DMS114 treated with DMSO at 0.1 percent for 48 hours (cell line): ENCODE data around the gene PROSER2.

Experiments
- DNase-seq: peaks from one replicate; lab custom pipeline; 2025; ENCODE audit not compliant: unreplicated experiment; lab: John Stamatoyannopoulos, UW

The PROSER2 gene

DNA sequence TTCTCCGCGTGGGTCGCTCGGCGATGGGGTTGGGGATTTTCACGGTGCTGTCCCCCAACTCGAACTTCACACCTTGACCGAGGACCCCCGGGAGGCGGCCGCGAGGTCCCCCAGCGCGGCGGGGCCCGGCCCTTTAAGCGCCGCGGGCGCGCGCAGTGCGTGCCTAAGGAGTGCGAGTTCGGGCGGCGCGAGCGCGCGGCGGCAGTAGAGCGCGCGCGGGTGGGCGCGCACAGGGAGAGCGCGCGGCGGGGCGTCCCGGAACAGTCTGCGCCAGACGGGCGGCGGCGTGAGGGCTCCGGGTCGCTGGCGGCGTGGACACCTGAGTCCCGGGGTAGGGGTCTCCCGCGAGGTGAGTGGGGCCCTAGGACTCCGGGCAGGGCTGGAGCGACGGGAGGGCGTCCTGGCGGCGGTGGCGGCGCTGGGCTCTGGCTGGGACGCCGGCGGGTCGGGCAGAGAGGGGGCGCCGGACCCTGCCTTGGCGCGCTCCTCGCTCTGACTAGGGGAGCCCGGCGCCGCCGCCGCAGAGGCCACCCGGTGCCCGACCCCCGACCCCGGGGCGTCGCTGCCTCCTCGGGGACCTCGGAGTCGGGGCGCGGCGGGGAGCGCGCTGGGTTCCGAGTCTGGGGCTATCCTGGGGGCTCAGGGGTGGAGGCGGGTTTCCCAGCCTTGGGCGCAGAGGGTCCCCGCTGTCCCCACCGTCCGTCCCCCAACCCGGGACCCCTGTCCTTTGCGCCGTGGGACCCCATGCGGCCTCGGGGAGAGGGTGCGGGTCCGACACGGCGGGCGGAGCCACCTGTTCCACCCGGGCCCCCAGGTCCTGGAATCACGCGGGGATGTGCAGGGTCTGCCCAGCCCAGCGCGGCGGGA lies at the start of gene PROSER2:
Gene PROSER2 (plus strand): TSS at position 235 of the 867 bp plus-strand sequence. CDS start 28,722 bp downstream, outside the sequence.
- DNase-seq: peak; percentile 52

DNA sequence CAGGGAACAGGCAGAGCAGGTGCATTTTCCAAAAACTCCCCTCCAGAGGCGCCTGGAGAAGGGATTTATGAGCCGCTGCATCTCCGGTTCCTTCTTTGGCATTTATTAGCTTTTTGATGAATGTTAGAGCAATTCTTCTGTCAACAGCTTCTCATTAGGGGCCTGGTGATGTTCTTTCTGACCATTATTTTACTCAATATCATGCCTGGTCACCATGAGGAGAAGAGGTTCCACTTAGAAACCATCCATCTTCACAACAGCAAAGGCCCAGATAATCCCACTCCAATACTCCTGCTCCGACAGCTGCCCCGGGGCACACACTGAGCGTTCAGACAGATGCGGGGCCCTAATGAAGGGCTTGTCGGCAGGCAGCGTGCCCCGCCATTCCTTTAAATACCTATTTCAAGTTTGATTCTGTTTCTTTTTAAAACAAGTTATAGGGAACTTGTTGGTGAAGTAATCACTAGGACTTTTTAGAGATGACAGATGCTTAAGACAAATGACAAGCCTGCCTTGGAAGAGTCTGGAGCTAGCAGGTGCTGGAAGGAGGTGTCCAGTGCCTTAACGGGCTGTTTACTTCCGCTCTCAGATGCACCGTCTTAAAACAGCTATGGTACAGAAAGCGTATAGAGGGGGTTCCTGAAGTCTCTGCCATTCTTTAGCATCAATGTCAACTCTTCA lies 49.3 kb upstream of the PROSER2 start:
- no peak for DNase-seq

GRCh38 chr10:11775412-11775811 lies 47.7 kb upstream of the PROSER2 start:
- no peak for DNase-seq

DNA sequence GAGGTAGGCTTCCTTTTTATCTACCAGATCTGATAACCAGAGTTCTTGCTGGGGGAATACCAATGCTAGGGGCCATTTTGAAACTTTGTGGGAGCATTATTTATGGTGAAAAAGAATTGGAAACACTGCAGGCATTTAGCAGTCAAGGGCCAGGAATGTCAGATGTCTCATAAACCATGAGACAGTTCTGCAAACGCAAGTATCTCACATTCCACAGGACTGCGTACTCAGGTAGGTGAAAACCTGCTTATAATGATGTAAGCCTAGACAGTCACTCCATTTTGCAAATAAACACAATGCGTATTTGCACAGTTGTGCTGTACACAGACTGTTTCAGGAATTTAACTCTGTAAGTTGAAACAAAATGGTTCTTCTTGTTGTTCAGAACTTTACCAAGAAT lies 47.1 kb upstream of the PROSER2 start:
- no peak for DNase-seq

- no peak for DNase-seq
Observed at GRCh38 chr10:11781114-11781513, 42.0 kb upstream of the PROSER2 start.

DNA sequence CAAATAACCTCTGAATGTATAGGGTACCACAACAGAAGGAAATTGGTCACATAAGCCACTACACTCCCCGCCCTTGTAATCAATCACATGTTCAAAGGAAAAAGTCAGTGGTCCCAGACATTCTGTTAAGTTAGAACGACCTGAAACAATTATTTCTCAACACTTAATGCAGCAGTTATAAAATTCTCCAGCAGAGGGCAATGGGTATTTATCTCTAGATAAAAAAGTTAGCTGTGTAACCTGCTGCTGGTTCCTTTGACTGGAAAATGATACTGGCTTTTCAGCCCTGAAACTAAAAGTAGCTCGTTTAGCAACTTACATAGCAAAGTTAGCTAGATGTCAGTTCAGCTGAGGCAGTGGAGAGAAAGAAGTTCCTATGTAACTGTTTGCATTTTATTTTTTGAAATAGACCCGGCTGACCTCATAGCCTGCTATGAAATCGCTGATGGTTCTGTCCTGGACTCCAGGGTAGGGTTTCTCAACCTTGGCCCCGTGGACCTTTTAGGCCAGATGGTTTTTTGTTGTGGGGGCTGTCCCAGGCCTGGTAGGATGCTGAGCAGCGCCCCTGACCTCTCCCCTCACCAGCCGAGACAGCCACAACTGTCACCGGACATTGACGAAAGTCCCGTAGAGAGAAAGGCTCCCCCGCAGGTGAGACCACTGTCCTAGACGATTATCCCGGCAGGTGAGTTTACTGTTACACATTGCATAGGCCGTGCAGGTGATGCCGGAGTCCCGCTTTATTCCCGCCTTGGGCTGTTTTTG lies 40.2 kb upstream of the PROSER2 start:
- DNase-seq: peak; percentile 62

- no peak for DNase-seq
Observed at GRCh38 chr10:11783558-11783865, 39.6 kb upstream of the PROSER2 start.

- no peak for DNase-seq
Observed at GRCh38 chr10:11787374-11787773, 35.8 kb upstream of the PROSER2 start.

GRCh38 chr10:11787846-11788245 lies 35.3 kb upstream of the PROSER2 start:
- DNase-seq: no peak

DNA sequence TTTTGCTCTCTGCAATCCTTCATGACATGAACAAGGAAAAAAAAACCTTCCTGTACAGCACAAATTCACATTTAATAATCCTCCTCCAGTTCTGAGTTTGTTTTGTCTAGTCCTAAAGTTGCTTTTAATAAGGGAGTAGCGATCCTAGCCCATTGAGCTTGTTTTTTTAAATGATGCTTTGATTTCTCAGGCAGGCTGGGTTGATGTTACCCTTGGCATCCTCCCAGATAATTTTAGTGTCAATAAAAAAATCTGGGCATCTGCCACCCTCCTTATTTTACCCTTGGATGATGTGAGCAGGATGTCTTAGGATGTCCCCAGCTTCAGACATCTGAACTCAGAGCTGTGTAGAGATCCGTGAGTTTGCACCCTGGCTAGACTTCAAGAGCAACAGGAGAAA lies 33.9 kb upstream of the PROSER2 start:
- no peak for DNase-seq

- no peak for DNase-seq
Observed at GRCh38 chr10:11789956-11790355, 33.2 kb upstream of the PROSER2 start.

GRCh38 chr10:11793762-11794479 lies 29.2 kb upstream of the PROSER2 start:
- no peak for DNase-seq

DNA sequence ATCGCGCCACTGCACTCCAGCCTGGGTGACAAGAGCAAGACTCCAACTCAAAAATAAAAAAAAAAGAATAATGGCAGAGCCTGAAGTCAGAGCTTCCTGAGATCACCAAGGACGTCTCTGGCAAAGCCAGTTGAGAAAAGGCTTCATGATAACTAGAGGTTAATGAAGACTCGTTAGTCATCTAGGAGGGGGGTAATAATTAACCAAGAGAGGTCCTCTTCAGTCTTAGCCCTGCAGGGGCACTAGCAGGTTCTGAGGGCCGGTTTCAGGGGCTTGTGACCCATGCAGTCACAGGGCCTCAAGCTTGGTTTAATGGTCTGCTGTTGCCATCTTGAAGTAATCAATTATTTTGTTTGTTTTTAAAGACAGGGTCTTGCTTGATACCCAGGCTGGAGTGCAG lies 28.6 kb upstream of the PROSER2 start:
- no peak for DNase-seq

GRCh38 chr10:11795101-11795920 lies 27.8 kb upstream of the PROSER2 start:
- no peak for DNase-seq

DNA sequence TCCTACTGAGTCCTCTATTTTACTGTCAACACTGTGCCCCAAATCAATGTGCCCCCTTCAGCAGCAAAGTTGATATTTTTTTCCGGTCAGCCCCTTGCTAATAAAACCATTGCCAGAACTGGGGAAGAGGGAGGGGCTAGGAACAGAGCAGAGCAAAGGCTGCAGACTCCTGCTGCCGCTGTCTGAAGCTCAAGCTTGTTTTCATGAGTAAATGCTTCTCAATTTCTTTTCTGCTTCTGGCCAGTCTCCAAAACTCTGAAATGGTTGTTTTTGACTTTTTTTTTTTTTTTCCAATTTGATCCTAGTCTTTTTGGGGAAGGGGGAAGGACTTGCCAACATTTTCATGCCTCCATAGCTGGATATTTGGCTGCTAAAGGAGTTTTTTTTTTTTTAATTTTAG lies 26.7 kb upstream of the PROSER2 start:
- DNase-seq: no peak

DNA sequence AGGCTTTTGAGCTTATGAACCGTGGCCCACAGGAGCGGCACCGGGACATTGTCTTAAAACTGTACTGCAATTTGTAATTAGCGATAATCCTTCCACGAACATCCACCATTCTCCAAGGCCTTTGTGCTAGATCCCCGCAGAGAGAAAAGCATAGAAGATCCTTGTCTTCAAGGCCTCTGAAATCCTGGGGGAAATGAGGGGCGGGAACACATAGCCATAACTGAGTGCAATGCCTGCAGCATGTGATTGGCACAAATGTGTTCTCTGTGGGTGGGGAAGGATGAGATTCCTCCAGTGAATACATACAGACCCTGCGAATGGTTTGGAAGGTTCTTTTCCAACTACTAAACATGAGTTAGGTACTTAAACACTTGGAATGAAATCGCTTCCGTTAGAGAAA lies 25.9 kb upstream of the PROSER2 start:
- no peak for DNase-seq

DNA sequence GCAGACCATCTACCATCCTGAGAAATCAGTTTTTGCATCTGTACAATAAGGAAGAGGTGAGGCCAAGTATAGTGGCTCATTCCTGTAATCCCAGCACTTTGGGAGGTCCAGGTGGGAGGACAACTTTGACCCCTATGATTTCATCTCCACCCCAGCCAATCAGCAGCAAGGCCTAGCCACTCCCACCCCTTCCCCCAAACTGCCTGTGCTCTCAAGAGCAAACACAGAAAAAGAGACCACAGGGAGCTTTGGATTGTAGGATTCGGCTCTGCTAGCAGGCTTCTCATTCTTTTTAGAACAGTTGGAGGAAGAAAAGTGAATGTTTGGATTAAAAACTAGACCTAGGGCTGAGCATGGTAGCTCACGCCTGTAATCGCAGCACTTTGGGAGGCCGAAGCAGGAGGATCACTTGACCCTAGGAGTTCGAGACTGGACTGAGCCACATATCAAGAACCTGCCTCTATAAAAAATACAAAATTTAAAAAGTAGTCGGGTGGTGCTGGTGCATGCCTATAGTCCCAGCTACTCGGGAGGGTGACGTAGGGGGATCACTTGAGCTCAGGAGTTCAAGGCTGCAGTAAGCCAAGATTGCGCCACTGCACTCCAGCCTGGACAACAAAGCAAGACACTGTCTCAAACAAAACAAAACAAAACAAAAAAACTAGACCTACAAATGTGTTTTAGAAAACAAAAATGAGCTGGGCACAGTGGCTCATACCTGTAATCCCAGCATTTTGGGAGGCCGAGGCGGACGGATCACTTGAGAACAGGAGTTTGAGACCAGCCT lies 25.1 kb upstream of the PROSER2 start:
- DNase-seq: no peak

DNA sequence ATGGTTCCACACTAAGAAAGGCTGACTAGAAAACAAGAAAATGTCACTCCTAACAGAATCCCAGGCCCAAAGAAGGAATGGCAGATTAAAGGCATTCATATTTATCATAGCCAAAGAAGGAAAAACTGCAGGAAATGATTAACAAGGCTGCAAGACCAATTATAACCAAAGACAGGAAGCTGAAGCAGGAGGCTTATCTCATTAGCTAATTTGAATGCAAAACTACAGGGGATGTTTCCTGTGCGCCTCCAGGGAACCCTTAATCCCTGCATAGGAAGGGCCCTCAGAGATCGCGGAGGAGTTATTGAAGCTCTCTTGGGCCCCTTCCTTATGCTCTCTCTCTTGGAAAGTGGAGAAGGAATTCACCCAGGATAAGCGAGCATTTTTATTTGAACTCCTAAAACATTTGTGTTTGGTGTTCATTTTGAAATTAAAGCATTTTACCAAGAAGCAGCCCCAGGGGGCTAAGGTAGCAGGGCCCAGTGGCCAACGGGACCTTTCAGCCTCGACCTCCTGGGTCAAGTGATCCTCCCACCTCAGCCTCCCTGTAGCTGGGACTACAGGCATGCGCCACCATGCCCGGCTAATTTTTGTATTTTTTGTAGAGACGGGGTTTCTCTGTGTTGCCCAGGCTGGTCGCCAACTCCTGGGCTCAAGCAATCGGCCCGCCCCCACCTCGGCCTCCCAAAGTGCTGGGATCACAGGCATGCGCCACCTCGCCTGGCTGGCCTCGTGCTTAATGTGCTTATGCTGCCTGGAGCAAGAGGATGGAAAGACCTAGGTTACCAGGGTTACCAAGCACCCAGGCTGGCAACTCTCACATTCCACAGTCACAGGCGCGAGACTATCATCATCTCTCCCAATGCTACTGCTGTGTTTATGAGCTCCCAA lies 24.1 kb upstream of the PROSER2 start:
- no peak for DNase-seq

- DNase-seq: no peak
Observed at GRCh38 chr10:11799736-11800080, 23.4 kb upstream of the PROSER2 start.
